GM13977 (cell line): ENCODE results near the gene PDZD7.

Source experiments
- DNase-seq: peaks from one replicate; pipeline ENCODE4 v3.0.0; 2012; ENCODE audit warnings: low spot score
- CTCF ChIP-seq: IDR thresholded peaks from 2 replicates; pipeline ENCODE4 v1.5.1; 2012; ENCODE audit warnings: mild to moderate bottlenecking, control low read depth; ENCODE audit not compliant: insufficient read depth; ENCODE audit errors: extremely low read depth, missing control alignments
- in situ Hi-C: fragments of 300-500 bp; cut with MboI; formaldehyde crosslinking; loops from one replicate; pipeline ENCODE4 v1.12.0; 2022; ENCODE audit warnings: low sequenced_read_pairs, low pct_unique_long_range_greater_than_20kb, mixed read lengths, inconsistent platforms; ENCODE audit not compliant: unreplicated experiment

The PDZD7 gene

GRCh38 chr10:100982916-100983830 lies 47.8 kb downstream of the PDZD7 start:
- DNase-seq = no peak
- no peak for TF ChIP-seq CTCF
- in situ Hi-C loops = no loop called here

- no peak for DNase-seq
- in situ Hi-C loops = no loop called here
- TF ChIP-seq CTCF = no peak
These were observed 49.7 kb downstream of the PDZD7 start for GRCh38 chr10:100981178-100981772.

- DNase-seq = no peak
- in situ Hi-C loops = no loop called here
- no peak for TF ChIP-seq CTCF
These were observed 50.2 kb downstream of the PDZD7 start for GRCh38 chr10:100980711-100981110.

GRCh38 chr10:100980311-100980710 lies 50.6 kb downstream of the PDZD7 start:
- in situ Hi-C loops = no loop called here
- no peak for DNase-seq
- no peak for TF ChIP-seq CTCF

GRCh38 chr10:100979791-100980272 lies 51.1 kb downstream of the PDZD7 start:
- TF ChIP-seq CTCF = no peak
- in situ Hi-C loops = no loop called here
- DNase-seq = no peak

GRCh38 chr10:100978901-100979195 lies 52.1 kb downstream of the PDZD7 start:
- no peak for TF ChIP-seq CTCF
- in situ Hi-C loops = no loop called here

More at GRCh38 chr10:100978901-100979195, 52.1 kb downstream of the PDZD7 start:
- DNase-seq = no peak
